GM12873 (cell line): ENCODE data around the gene C17orf58.

Experiments
- TF ChIP-seq, protein P1 (sequence below): IDR thresholded peaks from 2 replicates; pipeline ENCODE4 v1.5.1; 2012; ENCODE audit warnings: low read depth, mild to moderate bottlenecking, moderate library complexity, low read length, control low read depth; ENCODE audit not compliant: insufficient read depth; ENCODE audit errors: missing control alignments

C17orf58 gene

DNA sequence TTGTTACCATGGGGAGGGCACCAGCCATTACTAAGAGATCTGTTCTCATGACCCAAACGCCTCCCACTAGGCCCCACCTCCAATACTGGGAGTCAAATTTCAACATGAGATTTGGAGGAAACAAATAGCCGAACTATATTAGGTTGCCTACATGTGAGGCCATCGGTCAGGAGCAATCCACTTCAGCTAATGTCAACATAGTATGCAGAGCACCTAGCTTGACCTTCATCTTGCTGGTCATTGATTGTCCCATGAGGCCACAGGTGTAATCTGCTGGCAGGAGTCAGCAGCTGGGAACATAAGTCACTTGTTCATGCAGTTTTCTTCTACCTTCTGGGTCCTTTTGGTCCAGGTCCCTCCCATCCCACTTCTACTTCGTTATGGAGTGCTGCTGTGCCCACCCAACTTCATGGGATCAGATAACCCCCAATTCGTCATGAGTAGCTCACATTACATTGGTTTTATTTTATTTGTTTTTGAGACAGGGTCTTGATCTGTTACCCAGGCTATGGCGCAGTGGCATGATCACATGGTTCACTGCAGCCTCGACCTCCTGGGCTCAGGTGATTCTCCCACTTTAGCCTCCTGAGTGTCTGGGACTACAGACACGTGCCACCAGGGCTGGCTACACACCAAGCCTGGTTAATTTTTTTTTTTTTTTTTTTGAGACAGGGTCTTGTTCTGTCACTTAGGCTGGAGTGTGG is 33.4 kb upstream of the C17orf58 start:
- TF ChIP-seq, protein P1, sequence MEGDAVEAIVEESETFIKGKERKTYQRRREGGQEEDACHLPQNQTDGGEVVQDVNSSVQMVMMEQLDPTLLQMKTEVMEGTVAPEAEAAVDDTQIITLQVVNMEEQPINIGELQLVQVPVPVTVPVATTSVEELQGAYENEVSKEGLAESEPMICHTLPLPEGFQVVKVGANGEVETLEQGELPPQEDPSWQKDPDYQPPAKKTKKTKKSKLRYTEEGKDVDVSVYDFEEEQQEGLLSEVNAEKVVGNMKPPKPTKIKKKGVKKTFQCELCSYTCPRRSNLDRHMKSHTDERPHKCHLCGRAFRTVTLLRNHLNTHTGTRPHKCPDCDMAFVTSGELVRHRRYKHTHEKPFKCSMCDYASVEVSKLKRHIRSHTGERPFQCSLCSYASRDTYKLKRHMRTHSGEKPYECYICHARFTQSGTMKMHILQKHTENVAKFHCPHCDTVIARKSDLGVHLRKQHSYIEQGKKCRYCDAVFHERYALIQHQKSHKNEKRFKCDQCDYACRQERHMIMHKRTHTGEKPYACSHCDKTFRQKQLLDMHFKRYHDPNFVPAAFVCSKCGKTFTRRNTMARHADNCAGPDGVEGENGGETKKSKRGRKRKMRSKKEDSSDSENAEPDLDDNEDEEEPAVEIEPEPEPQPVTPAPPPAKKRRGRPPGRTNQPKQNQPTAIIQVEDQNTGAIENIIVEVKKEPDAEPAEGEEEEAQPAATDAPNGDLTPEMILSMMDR, result no peak

DNA sequence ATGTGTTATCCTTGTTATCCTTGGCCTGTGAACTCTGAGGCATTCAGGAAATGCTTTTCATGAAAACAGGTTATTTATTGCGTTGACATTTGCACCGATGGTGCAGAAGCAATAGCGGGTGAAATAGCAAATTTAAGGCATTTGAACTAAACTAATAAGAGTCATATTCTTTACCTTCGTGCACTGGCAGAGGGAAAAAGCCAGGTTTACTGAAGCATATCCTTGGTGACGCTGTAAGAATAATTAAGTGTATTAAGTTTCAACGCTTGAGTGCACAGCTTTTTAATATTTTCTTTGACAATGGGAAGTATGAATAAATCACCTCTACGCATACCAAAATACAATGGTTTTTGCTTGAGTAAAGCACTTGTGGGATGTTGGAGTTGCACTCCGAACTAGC is 25.7 kb upstream of the C17orf58 start:
- TF ChIP-seq, protein P1, result no peak

DNA sequence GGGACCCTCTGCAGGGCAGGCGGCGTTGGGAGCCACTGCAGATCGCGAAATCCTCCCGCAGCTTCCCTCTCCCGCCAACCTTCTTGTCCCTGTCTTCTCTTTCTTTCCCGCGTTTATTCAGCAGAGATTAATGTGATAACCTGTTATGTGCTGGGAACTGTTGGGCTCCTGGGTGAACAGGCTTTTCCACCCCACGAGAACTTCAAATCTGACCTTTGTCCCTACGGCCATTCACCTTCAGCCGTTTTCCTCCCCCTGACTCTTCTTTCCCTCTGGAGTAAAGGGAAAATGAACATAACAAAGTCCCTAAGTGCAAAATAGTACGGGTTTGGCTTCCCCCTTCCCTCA is 24.1 kb upstream of the C17orf58 start:
- TF ChIP-seq, protein P1, result no peak

DNA sequence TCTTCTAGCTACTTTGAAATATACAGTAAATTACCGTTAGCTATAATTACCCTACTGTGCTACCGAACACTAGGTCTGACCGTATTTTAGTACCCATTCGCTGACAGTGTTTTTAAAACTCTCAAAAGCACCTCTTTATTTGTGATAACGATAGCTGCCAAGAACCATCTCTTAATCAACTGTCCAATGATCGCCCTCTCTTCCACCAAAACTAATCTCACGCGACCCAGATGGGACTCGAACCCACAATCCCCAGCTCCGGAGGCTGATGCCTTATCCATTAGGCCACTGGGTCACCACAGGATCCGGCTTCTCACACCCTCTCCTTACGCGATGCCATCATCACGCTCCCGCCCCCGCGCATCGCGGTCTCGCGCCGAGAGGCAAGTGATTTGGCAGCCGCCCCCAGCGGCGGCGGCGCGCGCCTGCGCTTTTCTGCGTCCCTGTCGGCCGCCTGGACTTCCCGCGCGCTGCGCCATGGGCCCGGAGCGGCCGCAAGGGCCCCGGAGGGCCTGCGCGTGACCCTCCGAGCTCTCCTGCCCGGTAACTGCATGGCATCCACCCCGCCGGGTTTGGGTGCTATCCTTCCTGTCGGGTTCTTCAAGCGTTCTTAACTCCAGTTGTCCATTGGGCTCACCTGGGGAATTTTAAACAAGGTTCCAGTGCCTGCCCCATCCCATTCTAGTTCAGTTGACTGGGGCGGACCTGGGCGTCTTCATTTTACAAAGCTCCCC is 23.6 kb upstream of the C17orf58 start:
- TF ChIP-seq, protein P1, result peak; percentile 61

DNA sequence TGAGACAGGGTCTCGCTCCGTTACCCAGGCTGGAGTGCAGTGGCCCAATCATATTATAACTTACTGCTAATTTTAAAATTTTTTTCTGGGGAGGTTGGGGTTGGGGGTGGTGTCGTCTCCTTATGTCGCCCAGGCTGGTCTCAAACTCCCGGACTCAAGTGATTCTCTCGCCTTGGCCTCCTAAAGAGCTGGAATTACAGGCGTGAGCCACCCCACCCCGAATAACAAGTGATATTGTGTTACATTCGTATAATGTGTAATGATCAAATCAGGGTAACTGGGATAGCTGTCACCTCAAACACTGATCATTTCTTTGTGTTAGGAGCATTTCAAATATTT is 23.0 kb upstream of the C17orf58 start:
- TF ChIP-seq, protein P1, result no peak

DNA sequence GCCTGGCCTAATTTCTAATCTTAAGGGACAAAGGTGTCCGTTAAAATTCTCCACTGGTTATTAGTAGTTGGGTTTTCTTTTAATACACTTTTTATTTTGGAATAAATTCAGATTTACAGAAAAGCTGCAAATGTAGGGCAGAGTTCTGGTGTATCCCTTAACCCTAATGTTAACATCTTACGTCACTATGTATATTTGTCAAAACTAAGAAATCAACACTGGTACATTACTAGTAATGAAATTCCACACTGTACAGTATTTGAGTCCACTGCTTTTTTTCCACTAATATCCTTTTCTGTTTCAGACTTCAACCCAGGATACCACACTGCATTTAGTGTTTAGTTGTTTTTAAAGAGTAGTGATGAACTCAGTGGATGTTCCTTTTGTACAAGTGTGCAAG is 20.6 kb upstream of the C17orf58 start:
- TF ChIP-seq, protein P1, result no peak

DNA sequence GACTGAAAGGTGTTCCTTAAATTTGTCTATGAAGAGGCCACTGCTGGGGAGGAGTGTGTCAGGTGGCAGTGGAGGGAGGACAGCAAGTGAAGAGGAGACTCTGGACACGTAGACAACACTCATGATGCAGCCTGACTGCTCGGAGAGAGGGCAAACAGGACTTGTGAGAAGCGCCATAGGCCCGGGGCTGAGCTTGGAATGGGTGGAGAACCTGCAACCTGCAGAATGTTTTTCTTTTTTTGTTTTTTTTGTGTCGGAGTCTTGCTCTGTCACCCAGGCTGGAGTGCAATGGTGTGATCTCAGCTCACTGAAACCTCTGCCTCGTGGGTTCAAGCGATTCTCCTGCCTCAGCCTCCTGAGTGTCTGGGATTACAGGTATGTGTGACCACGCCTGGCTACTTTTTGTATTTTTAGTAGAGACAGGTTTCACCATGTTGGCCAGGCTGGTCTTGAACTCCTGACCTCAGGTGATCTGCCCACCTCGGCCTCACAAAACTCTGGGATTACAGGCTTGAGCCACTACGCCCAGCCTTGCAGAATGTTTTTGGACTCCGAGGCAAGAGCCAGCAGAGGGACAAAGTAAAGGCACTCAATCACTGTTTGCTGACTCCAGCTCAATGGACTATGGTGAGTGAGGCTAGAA is 18.9 kb upstream of the C17orf58 start:
- TF ChIP-seq, protein P1, result no peak
